ENCODE results near the gene MAP1B.

DNA sequence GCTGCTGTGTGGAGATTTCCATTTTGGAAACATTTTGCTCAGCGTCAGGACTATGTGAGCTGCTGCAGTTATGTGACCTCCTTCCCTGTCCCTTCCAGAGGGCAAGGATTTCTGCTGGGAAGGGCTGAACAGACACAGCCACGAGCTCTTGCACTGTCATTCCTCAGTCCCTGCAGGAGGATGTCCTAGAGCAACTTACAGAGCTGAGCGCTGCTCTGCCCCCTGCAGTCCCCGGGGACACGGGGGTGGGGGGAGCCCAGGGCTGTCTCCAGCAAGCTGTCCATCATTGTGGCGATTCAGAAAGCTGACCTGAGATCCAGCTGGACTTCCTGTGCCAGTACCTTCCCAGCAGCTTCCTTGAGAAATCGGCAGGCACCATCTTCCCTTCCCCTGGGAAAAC is 28.0 kb upstream of the MAP1B start:
- TF ChIP-seq, protein P1, sequence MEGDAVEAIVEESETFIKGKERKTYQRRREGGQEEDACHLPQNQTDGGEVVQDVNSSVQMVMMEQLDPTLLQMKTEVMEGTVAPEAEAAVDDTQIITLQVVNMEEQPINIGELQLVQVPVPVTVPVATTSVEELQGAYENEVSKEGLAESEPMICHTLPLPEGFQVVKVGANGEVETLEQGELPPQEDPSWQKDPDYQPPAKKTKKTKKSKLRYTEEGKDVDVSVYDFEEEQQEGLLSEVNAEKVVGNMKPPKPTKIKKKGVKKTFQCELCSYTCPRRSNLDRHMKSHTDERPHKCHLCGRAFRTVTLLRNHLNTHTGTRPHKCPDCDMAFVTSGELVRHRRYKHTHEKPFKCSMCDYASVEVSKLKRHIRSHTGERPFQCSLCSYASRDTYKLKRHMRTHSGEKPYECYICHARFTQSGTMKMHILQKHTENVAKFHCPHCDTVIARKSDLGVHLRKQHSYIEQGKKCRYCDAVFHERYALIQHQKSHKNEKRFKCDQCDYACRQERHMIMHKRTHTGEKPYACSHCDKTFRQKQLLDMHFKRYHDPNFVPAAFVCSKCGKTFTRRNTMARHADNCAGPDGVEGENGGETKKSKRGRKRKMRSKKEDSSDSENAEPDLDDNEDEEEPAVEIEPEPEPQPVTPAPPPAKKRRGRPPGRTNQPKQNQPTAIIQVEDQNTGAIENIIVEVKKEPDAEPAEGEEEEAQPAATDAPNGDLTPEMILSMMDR (IDR thresholded peaks at IDR 0.05; ENCODE audit: low read length) = no peak
- TF ChIP-seq EZH2 (optimal IDR thresholded peaks at IDR 0.05; ENCODE audit: low read depth, low read length) = no peak

Data from MM.1S (cell line).